ENCODE data around the gene MRM2.

Gene MRM2

DNA sequence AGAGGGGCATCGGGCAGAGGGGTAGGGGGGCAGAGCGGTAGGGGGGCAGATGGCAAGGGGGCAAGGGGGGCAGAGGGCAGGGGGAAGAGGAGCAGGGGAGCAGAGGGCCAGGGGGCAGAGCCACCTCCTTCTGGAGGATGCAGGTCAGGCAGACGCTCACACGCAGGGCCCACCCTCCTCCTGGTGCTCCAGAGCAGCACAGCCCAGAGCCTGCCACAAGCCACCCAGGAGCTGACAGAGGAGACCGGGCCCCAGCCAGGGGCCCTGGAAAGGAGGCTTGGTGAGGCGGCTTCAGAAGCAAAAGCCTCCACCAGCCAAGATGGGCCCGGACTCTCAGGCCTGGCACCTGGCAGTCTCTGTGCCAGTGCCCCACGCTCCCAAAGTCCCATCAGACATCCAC lies 22.4 kb downstream of the MRM2 start:
- TF ChIP-seq FOXP2 (optimal IDR thresholded peaks at IDR 0.05; ENCODE audit: control extremely low read depth, extremely low read length, insufficient read depth) (no peak), POLR2AphosphoS5 (IDR thresholded peaks at IDR 0.05; ENCODE audit: borderline replicate concordance, low read depth, low read length) (no peak), EZH2 (IDR thresholded peaks at IDR 0.05) (no peak)
- Histone ChIP-seq H3K9ac (ENCODE audit: insufficient read length) (no peak overlapping the region), H3K9me3 (ENCODE audit: low read depth, low read length) (no peaks in the 10 kb centered on the region), H3K4me3 (no peak overlapping the region), H3K27ac (no peak overlapping the region), H3K36me3 (ENCODE audit: insufficient read depth, low read length) (peaks cover 31% of the 10 kb centered on the region; the same call in 1 of the 2 replicates)
- no peak for DNase-seq (ENCODE audit: low read depth, low spot score)

DNA sequence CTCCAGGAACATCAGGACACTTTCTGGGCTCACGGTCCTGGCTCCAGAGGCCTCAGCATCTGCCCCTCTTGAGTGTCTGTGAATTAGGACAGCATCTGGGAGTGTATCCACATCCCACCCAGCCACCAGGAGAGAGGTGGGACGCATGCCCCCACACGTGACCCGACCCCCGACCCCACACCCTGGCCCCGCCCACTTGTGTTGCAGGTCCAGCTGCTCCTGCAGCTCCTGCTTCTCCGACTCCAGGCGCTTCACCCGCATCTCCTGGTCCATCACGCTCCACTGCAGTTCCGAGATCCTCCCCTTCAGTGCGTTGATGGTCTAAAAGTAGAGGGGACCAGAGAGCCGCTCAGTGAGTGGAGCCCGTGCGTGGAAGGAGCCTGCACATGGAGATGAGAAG lies 22.9 kb downstream of the MRM2 start:
- H3K4me3 ChIP-seq, result no peak overlapping the region
- DNase-seq (ENCODE audit: low read depth, low spot score), result no peak
- TF ChIP-seq EZH2 (IDR thresholded peaks at IDR 0.05) (no peak), FOXP2 (optimal IDR thresholded peaks at IDR 0.05; ENCODE audit: control extremely low read depth, extremely low read length, insufficient read depth) (no peak), POLR2AphosphoS5 (IDR thresholded peaks at IDR 0.05; ENCODE audit: borderline replicate concordance, low read depth, low read length) (no peak)
- H3K9me3 ChIP-seq (ENCODE audit: low read depth, low read length), result no peaks in the 10 kb centered on the region
- H3K27ac ChIP-seq, result no peak overlapping the region
- H3K36me3 ChIP-seq (ENCODE audit: insufficient read depth, low read length), result peaks cover 35% of the 10 kb centered on the region; the same call in 1 of the 2 replicates
- no peak overlapping the region for H3K9ac ChIP-seq (ENCODE audit: insufficient read length)

DNA sequence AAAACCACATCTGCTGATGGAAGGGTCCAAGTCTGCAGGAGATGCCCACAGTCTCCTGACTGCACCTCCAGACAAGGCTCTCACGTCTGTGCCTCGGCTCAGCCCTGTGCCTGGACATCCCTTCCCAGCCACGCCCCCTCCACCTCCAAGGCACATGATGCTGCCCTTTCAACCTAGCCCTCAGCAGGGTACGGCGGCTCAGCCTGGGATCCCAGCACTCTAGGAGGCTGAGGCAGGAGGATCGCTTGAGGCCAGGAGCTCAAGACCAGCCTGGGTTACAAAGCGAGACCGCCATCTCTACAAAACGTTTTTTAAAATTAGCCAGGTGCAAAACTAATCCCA lies 23.6 kb downstream of the MRM2 start:
- no peak for DNase-seq (ENCODE audit: low read depth, low spot score)
- Histone ChIP-seq H3K4me3 (no peak overlapping the region), H3K27ac (no peak overlapping the region), H3K9me3 (ENCODE audit: low read depth, low read length) (no peaks in the 10 kb centered on the region), H3K36me3 (ENCODE audit: insufficient read depth, low read length) (peaks cover 39% of the 10 kb centered on the region; the same call in 1 of the 2 replicates), H3K9ac (ENCODE audit: insufficient read length) (no peak overlapping the region)
- TF ChIP-seq FOXP2 (optimal IDR thresholded peaks at IDR 0.05; ENCODE audit: control extremely low read depth, extremely low read length, insufficient read depth) (no peak), POLR2AphosphoS5 (IDR thresholded peaks at IDR 0.05; ENCODE audit: borderline replicate concordance, low read depth, low read length) (no peak), EZH2 (IDR thresholded peaks at IDR 0.05) (no peak)

DNA sequence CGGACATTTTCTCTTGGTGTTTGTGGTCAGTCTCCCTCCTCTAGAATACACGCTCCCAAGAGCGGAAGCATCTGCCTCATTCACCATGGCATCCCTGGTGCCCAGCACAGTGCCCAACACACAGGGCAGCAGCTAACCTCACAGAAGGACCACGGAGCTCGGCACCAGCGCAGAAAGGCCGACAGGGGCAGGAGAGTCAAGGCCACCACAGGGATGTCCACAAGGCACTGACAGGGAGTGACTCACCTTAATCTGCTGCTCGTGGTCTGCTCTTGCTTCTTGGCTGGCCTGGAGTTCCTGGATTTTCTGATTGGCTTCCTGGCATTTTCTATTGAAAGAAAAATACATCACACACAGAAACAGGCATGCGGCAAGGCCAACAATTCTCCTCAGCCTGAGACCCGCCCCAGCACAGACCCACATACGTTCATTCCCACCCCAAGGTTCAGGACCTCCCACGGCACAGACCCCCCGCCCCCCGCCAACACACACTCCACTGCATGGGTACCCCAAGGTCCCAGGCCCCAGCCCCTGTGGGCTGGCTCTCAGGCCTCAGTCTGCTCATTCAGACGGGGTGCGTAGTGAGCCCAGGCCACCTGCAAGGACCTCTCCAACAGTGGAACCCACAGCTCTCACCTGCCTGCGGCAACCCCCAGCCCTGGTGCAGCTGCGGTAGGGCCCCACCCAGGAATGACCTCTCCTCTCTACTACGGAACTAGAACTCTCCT lies 24.1 kb downstream of the MRM2 start:
- H3K9me3 ChIP-seq (ENCODE audit: low read depth, low read length), result no peaks in the 10 kb centered on the region
- no peak overlapping the region for H3K4me3 ChIP-seq
- no peak overlapping the region for H3K27ac ChIP-seq
- H3K9ac ChIP-seq (ENCODE audit: insufficient read length), result no peak overlapping the region
- DNase-seq (ENCODE audit: low read depth, low spot score), result no peak
- H3K36me3 ChIP-seq (ENCODE audit: insufficient read depth, low read length), result peaks cover 45% of the 10 kb centered on the region; the same call in 1 of the 2 replicates
- TF ChIP-seq EZH2 (IDR thresholded peaks at IDR 0.05) (no peak), FOXP2 (optimal IDR thresholded peaks at IDR 0.05; ENCODE audit: control extremely low read depth, extremely low read length, insufficient read depth) (no peak), POLR2AphosphoS5 (IDR thresholded peaks at IDR 0.05; ENCODE audit: borderline replicate concordance, low read depth, low read length) (no peak)

DNA sequence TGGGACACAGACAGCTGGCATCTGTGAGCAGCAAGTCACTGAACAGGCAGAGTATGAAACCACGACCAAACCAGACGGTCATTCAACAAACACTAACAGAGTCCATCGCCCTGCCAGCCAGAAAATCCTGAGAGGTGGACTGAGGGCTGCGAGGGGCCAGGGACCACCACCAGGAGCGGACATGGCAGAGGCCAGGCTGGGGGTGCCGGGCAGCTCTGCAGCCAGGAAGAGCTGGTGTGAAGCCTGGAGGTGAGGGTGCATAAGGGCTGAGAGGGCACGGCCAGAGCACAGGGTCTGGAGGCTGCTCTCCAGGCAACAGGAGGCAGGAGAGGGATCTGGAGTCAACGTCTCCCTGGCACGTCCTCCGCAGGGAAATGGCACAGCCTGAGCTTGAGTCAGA lies 24.8 kb downstream of the MRM2 start:
- TF ChIP-seq FOXP2 (optimal IDR thresholded peaks at IDR 0.05; ENCODE audit: control extremely low read depth, extremely low read length, insufficient read depth) (no peak), EZH2 (IDR thresholded peaks at IDR 0.05) (no peak), POLR2AphosphoS5 (IDR thresholded peaks at IDR 0.05; ENCODE audit: borderline replicate concordance, low read depth, low read length) (no peak)
- Histone ChIP-seq H3K9ac (ENCODE audit: insufficient read length) (no peak overlapping the region), H3K4me3 (no peak overlapping the region), H3K27ac (no peak overlapping the region), H3K9me3 (ENCODE audit: low read depth, low read length) (no peaks in the 10 kb centered on the region), H3K36me3 (ENCODE audit: insufficient read depth, low read length) (peaks cover 51% of the 10 kb centered on the region; the same call in 1 of the 2 replicates)
- no peak for DNase-seq (ENCODE audit: low read depth, low spot score)

GRCh38 chr7:2215851-2216250 lies 26.2 kb downstream of the MRM2 start:
- no peak overlapping the region for H3K27ac ChIP-seq
- H3K9ac ChIP-seq (ENCODE audit: insufficient read length), result no peak overlapping the region
- no peak for TF ChIP-seq EZH2 (IDR thresholded peaks at IDR 0.05)
- TF ChIP-seq FOXP2 (optimal IDR thresholded peaks at IDR 0.05; ENCODE audit: control extremely low read depth, extremely low read length, insufficient read depth), result no peak
- TF ChIP-seq POLR2AphosphoS5 (IDR thresholded peaks at IDR 0.05; ENCODE audit: borderline replicate concordance, low read depth, low read length), result no peak
- H3K36me3 ChIP-seq (ENCODE audit: insufficient read depth, low read length), result peaks cover 51% of the 10 kb centered on the region; the same call in 1 of the 2 replicates
- no peaks in the 10 kb centered on the region for H3K9me3 ChIP-seq (ENCODE audit: low read depth, low read length)
- DNase-seq (ENCODE audit: low read depth, low spot score), result no peak
- no peak overlapping the region for H3K4me3 ChIP-seq

DNA sequence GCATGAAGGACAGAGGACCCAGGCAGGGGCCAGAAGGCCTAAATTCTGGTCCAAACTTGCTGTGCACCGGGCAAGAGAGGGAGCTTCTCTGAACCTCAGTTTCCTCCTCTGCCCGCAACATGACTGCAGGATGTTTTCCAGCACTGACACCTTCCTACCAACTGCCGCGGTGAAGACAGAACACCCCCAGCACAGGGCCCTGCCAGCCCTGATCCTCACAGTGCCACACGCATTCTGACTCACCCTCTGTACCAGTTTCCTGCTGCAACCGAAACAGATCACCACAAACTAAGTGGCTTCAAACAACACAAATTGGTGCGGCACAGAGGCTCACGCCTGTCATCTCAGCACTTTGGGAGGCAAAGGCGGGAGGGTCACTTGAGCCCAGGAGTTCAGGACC lies 27.4 kb downstream of the MRM2 start:
- no peak for DNase-seq (ENCODE audit: low read depth, low spot score)
- H3K9ac ChIP-seq (ENCODE audit: insufficient read length), result no peak overlapping the region
- no peak overlapping the region for H3K4me3 ChIP-seq
- H3K36me3 ChIP-seq (ENCODE audit: insufficient read depth, low read length), result peaks cover 51% of the 10 kb centered on the region; the same call in 1 of the 2 replicates
- H3K9me3 ChIP-seq (ENCODE audit: low read depth, low read length), result no peaks in the 10 kb centered on the region
- TF ChIP-seq POLR2AphosphoS5 (IDR thresholded peaks at IDR 0.05; ENCODE audit: borderline replicate concordance, low read depth, low read length) (no peak), FOXP2 (optimal IDR thresholded peaks at IDR 0.05; ENCODE audit: control extremely low read depth, extremely low read length, insufficient read depth) (no peak), EZH2 (IDR thresholded peaks at IDR 0.05) (no peak)
- H3K27ac ChIP-seq, result no peak overlapping the region

DNA sequence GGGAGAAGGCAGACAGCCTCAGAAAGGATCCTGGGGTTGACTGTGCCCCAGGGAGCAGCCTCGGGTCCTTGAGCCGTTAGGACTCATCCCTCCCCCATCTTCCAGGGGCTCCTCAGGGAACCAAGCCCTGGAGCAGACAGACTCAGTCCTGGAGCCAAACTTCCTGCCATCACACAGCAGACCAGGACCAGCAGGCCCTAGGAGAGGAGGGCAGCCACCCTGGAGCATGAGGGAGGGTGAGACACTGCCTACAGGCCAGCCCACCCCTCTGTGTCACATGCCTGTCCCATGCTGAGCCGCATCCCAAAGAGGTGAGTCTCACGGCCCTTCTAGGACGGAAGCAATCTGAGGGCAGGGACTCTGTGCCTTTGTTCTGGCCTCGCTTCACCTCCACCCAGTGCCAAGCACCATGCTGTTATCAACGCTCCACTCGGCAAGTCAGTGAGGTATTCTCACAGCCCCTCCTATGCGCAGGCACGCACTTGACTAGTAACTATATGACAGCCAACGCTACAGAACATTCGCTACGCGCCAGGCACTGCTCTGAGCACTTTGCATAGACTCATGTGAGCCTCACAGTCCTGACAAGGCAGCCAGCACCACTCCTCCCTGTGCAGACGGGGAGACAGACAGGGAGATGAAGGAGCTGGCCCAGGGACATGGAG lies 28.3 kb downstream of the MRM2 start:
- Histone ChIP-seq H3K27ac (no peak overlapping the region), H3K9me3 (ENCODE audit: low read depth, low read length) (no peaks in the 10 kb centered on the region), H3K36me3 (ENCODE audit: insufficient read depth, low read length) (peaks cover 51% of the 10 kb centered on the region; the same call in 1 of the 2 replicates), H3K9ac (ENCODE audit: insufficient read length) (no peak overlapping the region), H3K4me3 (no peak overlapping the region)
- DNase-seq (ENCODE audit: low read depth, low spot score), result no peak
- no peak for TF ChIP-seq POLR2AphosphoS5 (IDR thresholded peaks at IDR 0.05; ENCODE audit: borderline replicate concordance, low read depth, low read length)
- TF ChIP-seq EZH2 (IDR thresholded peaks at IDR 0.05), result no peak
- TF ChIP-seq FOXP2 (optimal IDR thresholded peaks at IDR 0.05; ENCODE audit: control extremely low read depth, extremely low read length, insufficient read depth), result no peak

All from SK-N-MC (cell line).